SK-N-SH treated with all-trans-retinoic acid at 6 μM for 48 hours (cell line): ENCODE data around the gene AHSG.
"Not testable (repeated sequence)": the region's sequence is repeated elsewhere in the genome, so short reads cannot be mapped to it uniquely, and the experiment has no call there.

ENCODE experiments used
- ATAC-seq: fragments of 200-7000 bp; cut with Tn5 transposase; 3 replicates; pipeline ENCODE4 v1.9.1; 2020; ENCODE audit warnings: mild to moderate bottlenecking, moderate library complexity
- ARNTL ChIP-seq: fragments of 450-650 bp; formaldehyde crosslinking; IDR thresholded peaks from 2 replicates; pipeline ENCODE4 v1.5.0; 2020; ENCODE audit warnings: low read depth, mild to moderate bottlenecking, moderate library complexity, borderline replicate concordance
- BACH2 ChIP-seq: fragments of 250-450 bp; sonication (Bioruptor Pico); IDR thresholded peaks from 2 replicates; pipeline ENCODE4 v1.9.0; 2021; ENCODE audit warnings: mild to moderate bottlenecking, borderline replicate concordance
- CSDC2 ChIP-seq: fragments of 250-450 bp; sonication (Bioruptor Pico); IDR thresholded peaks from 2 replicates; pipeline ENCODE4 v1.5.0; 2020; ENCODE audit warnings: mild to moderate bottlenecking, moderate library complexity
- ESRRG ChIP-seq: fragments of 250-450 bp; sonication (Bioruptor Pico); IDR thresholded peaks from 2 replicates; pipeline ENCODE4 v1.6.1; 2021; ENCODE audit warnings: mild to moderate bottlenecking
- GLIS3 ChIP-seq: fragments of 250-450 bp; sonication (Bioruptor Pico); IDR thresholded peaks from 2 replicates; pipeline ENCODE4 v1.5.0; 2020; ENCODE audit warnings: mild to moderate bottlenecking, moderate library complexity
- ISL1 ChIP-seq: fragments of 250-450 bp; sonication (Bioruptor Pico); IDR thresholded peaks from 2 replicates; pipeline ENCODE4 v2.1.2; 2022; ENCODE audit warnings: mild to moderate bottlenecking, moderate library complexity
- OSR1 ChIP-seq: fragments of 250-450 bp; sonication (Bioruptor Pico); IDR thresholded peaks from 2 replicates; pipeline ENCODE4 v1.8.0; 2022; ENCODE audit warnings: moderate library complexity, mild to moderate bottlenecking, inconsistent platforms
- PPARA ChIP-seq: fragments of 250-450 bp; sonication (Bioruptor Pico); IDR thresholded peaks from 2 replicates; pipeline ENCODE4 v1.5.0; 2020; ENCODE audit warnings: mild to moderate bottlenecking, borderline replicate concordance
- RARB ChIP-seq: fragments of 250-450 bp; sonication (Bioruptor Pico); IDR thresholded peaks from 2 replicates; pipeline ENCODE4 v1.8.0; 2021; ENCODE audit warnings: mild to moderate bottlenecking, moderate library complexity
- SNAI2 ChIP-seq: fragments of 250-450 bp; sonication (Bioruptor Pico); IDR thresholded peaks from 2 replicates; pipeline ENCODE4 v1.5.0; 2020; ENCODE audit warnings: mild to moderate bottlenecking, moderate library complexity
- TCF4 ChIP-seq: fragments of 250-450 bp; sonication (Bioruptor Pico); IDR thresholded peaks from 2 replicates; pipeline ENCODE4 v1.8.0; 2021; ENCODE audit warnings: mild to moderate bottlenecking, moderate library complexity, borderline replicate concordance
- TOX ChIP-seq: fragments of 250-450 bp; sonication (Bioruptor Pico); IDR thresholded peaks from 2 replicates; pipeline ENCODE4 v1.8.0; 2021; ENCODE audit warnings: mild to moderate bottlenecking, moderate library complexity, borderline replicate concordance
- ZC3H10 ChIP-seq: fragments of 250-450 bp; sonication (Bioruptor Pico); IDR thresholded peaks from 2 replicates; pipeline ENCODE4 v1.5.1; 2021; ENCODE audit warnings: mild to moderate bottlenecking, moderate library complexity
- ZFP3 ChIP-seq: fragments of 250-450 bp; sonication (Bioruptor Pico); IDR thresholded peaks from 2 replicates; pipeline ENCODE4 v1.5.0; 2020; ENCODE audit warnings: mild to moderate bottlenecking, moderate library complexity
- ZFP30 ChIP-seq: fragments of 450-650 bp; formaldehyde crosslinking; IDR thresholded peaks from 2 replicates; pipeline ENCODE4 v1.5.0; 2022; ENCODE audit warnings: mild to moderate bottlenecking, moderate library complexity
- ZNF70 ChIP-seq: fragments of 450-650 bp; formaldehyde crosslinking; IDR thresholded peaks from 2 replicates; pipeline ENCODE4 v1.5.0; 2020; ENCODE audit warnings: mild to moderate bottlenecking, moderate library complexity
- ZNF8 ChIP-seq: fragments of 450-650 bp; formaldehyde crosslinking; IDR thresholded peaks from 2 replicates; pipeline ENCODE4 v1.5.0; 2020; ENCODE audit warnings: mild to moderate bottlenecking, moderate library complexity
- TF ChIP-seq, protein P1 (sequence below): fragments of 250-450 bp; sonication (Bioruptor Pico); IDR thresholded peaks from 2 replicates; pipeline ENCODE4 v1.5.0; 2020; ENCODE audit warnings: mild to moderate bottlenecking, moderate library complexity
- TF ChIP-seq, protein P2 (sequence below): fragments of 250-450 bp; sonication (Bioruptor Pico); IDR thresholded peaks from 2 replicates; pipeline ENCODE4 v1.8.0; 2021; ENCODE audit warnings: low read depth, mild to moderate bottlenecking, moderate library complexity, borderline replicate concordance
- TF ChIP-seq, protein P3 (sequence below): fragments of 250-450 bp; sonication (Bioruptor Pico); IDR thresholded peaks from 2 replicates; pipeline ENCODE4 v1.5.1; 2021; ENCODE audit warnings: mild to moderate bottlenecking, moderate library complexity
- TF ChIP-seq, protein P4 (sequence below): fragments of 250-450 bp; sonication (Bioruptor Pico); IDR thresholded peaks from 2 replicates; pipeline ENCODE4 v1.8.0; 2020; ENCODE audit warnings: mild to moderate bottlenecking, moderate library complexity, borderline replicate concordance
- TF ChIP-seq, protein P5 (sequence below): fragments of 250-450 bp; sonication (Bioruptor Pico); IDR thresholded peaks from 2 replicates; pipeline ENCODE4 v1.5.1; 2020; ENCODE audit warnings: low read depth, mild to moderate bottlenecking, moderate library complexity

Gene AHSG

DNA sequence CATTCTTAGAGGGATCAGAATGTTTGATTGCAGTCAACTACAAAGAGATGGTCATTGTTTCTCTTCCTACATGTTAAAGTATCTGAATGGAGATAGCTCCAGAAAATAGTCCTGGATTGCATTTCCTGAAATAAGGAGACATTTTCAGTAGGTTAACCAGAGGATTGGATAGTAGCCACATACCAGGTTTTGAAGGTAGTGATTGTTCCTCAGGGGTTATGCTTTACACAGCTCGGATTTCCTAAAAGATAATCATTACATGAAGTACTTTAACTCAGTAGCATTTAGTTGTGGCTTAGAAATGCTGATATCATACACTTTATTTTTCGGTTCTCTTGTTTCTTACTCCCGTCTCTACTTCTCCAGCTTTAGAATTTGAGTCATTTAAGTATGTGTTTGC, 32.1 kb upstream of the AHSG start (continued):
- no peak for TF ChIP-seq PPARA
- no peak for TF ChIP-seq OSR1
- no peak for TF ChIP-seq ZC3H10
- no peak for TF ChIP-seq TOX (CRISPR knock-in tag)
- TF ChIP-seq, all 23 proteins: peak for 0

DNA sequence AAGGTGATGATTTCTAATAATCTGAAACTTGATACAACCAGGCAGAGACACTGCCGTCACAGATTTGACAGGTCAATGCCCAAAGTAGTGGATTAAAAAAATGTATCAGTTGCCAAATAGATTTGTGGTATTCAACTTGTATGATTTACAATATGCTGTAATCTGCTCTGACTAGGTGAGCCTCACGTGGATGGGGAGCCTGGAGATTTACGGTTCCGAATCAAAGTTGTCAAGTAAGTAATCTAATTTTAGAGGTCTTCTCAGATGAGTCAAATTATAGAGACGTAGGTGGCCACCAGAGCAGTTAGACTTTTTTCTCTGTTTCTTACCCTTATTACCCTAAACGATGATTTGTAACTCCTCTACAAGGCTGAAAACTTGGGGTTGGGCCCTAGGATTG, 30.3 kb upstream of the AHSG start:
- TF ChIP-seq ZFP3 (CRISPR knock-in tag) (no peak), ESRRG (no peak), TCF4 (CRISPR knock-in tag) (no peak), OSR1 (no peak), ISL1 (CRISPR knock-in tag) (no peak), CSDC2 (no peak), GLIS3 (CRISPR knock-in tag) (no peak), ARNTL (CRISPR knock-in tag) (no peak), ZNF8 (CRISPR knock-in tag) (no peak), TOX (CRISPR knock-in tag) (no peak), ZFP30 (CRISPR knock-in tag) (no peak)
- TF ChIP-seq, protein P1, sequence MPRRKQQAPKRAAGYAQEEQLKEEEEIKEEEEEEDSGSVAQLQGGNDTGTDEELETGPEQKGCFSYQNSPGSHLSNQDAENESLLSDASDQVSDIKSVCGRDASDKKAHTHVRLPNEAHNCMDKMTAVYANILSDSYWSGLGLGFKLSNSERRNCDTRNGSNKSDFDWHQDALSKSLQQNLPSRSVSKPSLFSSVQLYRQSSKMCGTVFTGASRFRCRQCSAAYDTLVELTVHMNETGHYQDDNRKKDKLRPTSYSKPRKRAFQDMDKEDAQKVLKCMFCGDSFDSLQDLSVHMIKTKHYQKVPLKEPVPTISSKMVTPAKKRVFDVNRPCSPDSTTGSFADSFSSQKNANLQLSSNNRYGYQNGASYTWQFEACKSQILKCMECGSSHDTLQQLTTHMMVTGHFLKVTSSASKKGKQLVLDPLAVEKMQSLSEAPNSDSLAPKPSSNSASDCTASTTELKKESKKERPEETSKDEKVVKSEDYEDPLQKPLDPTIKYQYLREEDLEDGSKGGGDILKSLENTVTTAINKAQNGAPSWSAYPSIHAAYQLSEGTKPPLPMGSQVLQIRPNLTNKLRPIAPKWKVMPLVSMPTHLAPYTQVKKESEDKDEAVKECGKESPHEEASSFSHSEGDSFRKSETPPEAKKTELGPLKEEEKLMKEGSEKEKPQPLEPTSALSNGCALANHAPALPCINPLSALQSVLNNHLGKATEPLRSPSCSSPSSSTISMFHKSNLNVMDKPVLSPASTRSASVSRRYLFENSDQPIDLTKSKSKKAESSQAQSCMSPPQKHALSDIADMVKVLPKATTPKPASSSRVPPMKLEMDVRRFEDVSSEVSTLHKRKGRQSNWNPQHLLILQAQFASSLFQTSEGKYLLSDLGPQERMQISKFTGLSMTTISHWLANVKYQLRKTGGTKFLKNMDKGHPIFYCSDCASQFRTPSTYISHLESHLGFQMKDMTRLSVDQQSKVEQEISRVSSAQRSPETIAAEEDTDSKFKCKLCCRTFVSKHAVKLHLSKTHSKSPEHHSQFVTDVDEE (CRISPR knock-in tag): no peak
- TF ChIP-seq, protein P2, sequence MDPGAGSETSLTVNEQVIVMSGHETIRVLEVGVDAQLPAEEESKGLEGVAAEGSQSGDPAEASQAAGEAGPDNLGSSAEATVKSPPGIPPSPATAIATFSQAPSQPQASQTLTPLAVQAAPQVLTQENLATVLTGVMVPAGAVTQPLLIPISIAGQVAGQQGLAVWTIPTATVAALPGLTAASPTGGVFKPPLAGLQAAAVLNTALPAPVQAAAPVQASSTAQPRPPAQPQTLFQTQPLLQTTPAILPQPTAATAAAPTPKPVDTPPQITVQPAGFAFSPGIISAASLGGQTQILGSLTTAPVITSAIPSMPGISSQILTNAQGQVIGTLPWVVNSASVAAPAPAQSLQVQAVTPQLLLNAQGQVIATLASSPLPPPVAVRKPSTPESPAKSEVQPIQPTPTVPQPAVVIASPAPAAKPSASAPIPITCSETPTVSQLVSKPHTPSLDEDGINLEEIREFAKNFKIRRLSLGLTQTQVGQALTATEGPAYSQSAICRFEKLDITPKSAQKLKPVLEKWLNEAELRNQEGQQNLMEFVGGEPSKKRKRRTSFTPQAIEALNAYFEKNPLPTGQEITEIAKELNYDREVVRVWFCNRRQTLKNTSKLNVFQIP (CRISPR knock-in tag): no peak
- TF ChIP-seq, protein P3, sequence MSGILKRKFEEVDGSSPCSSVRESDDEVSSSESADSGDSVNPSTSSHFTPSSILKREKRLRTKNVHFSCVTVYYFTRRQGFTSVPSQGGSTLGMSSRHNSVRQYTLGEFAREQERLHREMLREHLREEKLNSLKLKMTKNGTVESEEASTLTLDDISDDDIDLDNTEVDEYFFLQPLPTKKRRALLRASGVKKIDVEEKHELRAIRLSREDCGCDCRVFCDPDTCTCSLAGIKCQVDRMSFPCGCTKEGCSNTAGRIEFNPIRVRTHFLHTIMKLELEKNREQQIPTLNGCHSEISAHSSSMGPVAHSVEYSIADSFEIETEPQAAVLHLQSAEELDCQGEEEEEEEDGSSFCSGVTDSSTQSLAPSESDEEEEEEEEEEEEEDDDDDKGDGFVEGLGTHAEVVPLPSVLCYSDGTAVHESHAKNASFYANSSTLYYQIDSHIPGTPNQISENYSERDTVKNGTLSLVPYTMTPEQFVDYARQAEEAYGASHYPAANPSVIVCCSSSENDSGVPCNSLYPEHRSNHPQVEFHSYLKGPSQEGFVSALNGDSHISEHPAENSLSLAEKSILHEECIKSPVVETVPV (CRISPR knock-in tag): no peak
- no peak for ATAC-seq

DNA sequence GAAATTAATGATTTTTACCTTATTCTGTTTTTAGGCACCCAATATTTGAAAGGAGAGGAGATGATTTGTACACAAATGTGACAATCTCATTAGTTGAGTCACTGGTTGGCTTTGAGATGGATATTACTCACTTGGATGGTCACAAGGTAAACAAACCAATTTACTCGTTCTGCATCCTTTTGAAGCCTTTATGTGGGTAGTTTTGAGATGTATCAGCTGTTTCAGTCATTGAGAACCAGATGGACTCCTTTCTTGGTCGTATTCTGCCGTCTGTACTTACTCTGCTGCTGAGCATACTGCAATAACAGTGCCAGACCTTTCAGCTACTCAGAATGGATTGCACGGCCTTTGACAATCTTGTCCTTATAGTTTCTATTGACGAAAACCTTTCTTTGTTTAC, 29.0 kb upstream of the AHSG start:
- no peak for ATAC-seq
- no peak for TF ChIP-seq RARB (CRISPR knock-in tag)
- TF ChIP-seq ARNTL (CRISPR knock-in tag): no peak
- TF ChIP-seq SNAI2 (CRISPR knock-in tag): no peak
- no peak for TF ChIP-seq GLIS3 (CRISPR knock-in tag)
- TF ChIP-seq ISL1 (CRISPR knock-in tag): no peak
- TF ChIP-seq, protein P4, sequence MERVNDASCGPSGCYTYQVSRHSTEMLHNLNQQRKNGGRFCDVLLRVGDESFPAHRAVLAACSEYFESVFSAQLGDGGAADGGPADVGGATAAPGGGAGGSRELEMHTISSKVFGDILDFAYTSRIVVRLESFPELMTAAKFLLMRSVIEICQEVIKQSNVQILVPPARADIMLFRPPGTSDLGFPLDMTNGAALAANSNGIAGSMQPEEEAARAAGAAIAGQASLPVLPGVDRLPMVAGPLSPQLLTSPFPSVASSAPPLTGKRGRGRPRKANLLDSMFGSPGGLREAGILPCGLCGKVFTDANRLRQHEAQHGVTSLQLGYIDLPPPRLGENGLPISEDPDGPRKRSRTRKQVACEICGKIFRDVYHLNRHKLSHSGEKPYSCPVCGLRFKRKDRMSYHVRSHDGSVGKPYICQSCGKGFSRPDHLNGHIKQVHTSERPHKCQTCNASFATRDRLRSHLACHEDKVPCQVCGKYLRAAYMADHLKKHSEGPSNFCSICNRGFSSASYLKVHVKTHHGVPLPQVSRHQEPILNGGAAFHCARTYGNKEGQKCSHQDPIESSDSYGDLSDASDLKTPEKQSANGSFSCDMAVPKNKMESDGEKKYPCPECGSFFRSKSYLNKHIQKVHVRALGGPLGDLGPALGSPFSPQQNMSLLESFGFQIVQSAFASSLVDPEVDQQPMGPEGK (CRISPR knock-in tag): no peak
- TF ChIP-seq ZNF70 (CRISPR knock-in tag): no peak
- no peak for TF ChIP-seq BACH2 (CRISPR knock-in tag)
- TF ChIP-seq TCF4 (CRISPR knock-in tag): no peak
- TF ChIP-seq, protein P5, sequence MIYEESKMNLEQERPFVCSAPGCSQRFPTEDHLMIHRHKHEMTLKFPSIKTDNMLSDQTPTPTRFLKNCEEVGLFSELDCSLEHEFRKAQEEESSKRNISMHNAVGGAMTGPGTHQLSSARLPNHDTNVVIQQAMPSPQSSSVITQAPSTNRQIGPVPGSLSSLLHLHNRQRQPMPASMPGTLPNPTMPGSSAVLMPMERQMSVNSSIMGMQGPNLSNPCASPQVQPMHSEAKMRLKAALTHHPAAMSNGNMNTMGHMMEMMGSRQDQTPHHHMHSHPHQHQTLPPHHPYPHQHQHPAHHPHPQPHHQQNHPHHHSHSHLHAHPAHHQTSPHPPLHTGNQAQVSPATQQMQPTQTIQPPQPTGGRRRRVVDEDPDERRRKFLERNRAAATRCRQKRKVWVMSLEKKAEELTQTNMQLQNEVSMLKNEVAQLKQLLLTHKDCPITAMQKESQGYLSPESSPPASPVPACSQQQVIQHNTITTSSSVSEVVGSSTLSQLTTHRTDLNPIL (CRISPR knock-in tag): no peak
- TF ChIP-seq ZC3H10: no peak

DNA sequence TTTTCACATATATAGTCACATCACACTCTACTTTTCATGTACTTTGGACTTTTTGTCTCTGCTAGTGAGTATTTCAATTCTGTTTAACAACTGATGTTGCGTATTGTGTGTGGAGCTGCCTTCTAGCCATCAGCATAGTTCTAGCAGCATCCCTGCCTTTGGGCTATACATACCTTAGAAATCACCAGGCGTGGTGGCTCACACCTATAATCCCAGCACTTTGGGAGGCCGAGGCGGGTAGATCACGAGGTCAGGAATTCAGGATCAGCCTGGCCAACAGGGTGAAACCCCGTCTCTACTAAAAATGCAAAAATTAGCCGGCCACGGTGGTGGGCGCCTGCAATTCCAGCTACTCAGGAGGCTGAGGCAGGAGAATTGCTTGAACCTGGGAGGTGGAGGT, 26.6 kb upstream of the AHSG start:
- ATAC-seq: not testable (repeated sequence)
